ENCODE data around the gene SGCB. TPM values are rescaled to one million over a fixed set of nuclear protein-coding genes. Genes with fewer than 3 reads are reported as not detected.

SGCB gene
- total RNA-seq, 2 donors from 2014 or later: 35.1 to 36.2 TPM

- 84 to 91% methylated on average over 3 to 5 of the region's 7 CpGs for WGBS, 2 experiments (ENCODE audit: insufficient coverage in 1 of 2, insufficient read length in 1 of 2)
These were observed 22.7 kb downstream of the SGCB start for GRCh38 chr4:52015366-52015765.

GRCh38 chr4:52014903-52015302 is 23.2 kb downstream of the SGCB start:
- Histone ChIP-seq H3K27me3 (ENCODE audit: control insufficient read depth, insufficient read depth, low read length, poor library complexity, severe bottlenecking) (no peaks in the 10 kb centered on the region), H3K9me3 (ENCODE audit: control insufficient read depth, low read length) (no peaks in the 10 kb centered on the region), H3K4me3 (ENCODE audit: low read length) (no peak overlapping the region), H3K4me1 (ENCODE audit: control insufficient read depth, insufficient read depth, low read length) (peaks cover 11% of the 10 kb centered on the region), H3K9ac (ENCODE audit: extremely low read depth, low read length, poor library complexity, severe bottlenecking) (no peak overlapping the region), H3K36me3 (ENCODE audit: control insufficient read depth, insufficient read depth, low read length) (no peaks in the 10 kb centered on the region), H3K27ac (ENCODE audit: low read depth, low read length) (no peak overlapping the region)
- Mint-ChIP-seq H3K36me3 (ENCODE audit: low read depth) (no peaks in the 10 kb centered on the region), H3K4me1 (peaks cover 16% of the 10 kb centered on the region), H3K27me3 (ENCODE audit: insufficient read depth) (no peaks in the 10 kb centered on the region), H3K27ac (no peak overlapping the region), H3K4me3 (no peak overlapping the region), H3K9me3 (no peaks in the 10 kb centered on the region)
- TF ChIP-seq, protein P1, sequence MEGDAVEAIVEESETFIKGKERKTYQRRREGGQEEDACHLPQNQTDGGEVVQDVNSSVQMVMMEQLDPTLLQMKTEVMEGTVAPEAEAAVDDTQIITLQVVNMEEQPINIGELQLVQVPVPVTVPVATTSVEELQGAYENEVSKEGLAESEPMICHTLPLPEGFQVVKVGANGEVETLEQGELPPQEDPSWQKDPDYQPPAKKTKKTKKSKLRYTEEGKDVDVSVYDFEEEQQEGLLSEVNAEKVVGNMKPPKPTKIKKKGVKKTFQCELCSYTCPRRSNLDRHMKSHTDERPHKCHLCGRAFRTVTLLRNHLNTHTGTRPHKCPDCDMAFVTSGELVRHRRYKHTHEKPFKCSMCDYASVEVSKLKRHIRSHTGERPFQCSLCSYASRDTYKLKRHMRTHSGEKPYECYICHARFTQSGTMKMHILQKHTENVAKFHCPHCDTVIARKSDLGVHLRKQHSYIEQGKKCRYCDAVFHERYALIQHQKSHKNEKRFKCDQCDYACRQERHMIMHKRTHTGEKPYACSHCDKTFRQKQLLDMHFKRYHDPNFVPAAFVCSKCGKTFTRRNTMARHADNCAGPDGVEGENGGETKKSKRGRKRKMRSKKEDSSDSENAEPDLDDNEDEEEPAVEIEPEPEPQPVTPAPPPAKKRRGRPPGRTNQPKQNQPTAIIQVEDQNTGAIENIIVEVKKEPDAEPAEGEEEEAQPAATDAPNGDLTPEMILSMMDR (conservative IDR thresholded peaks at IDR 0.05): no peak
- no peak for DNase-seq
- WGBS, 2 experiments (ENCODE audit: insufficient coverage in 1 of 2, insufficient read length in 1 of 2): 57% methylated on average over 1 of the region's 1 CpG; no CpG with 5 or more reads in 1 of the 2 experiments

More at GRCh38 chr4:52015366-52015765, 22.7 kb downstream of the SGCB start:
- Histone ChIP-seq H3K4me3 (ENCODE audit: low read length) (no peak overlapping the region), H3K4me1 (ENCODE audit: control insufficient read depth, insufficient read depth, low read length) (peaks cover 11% of the 10 kb centered on the region), H3K27ac (ENCODE audit: low read depth, low read length) (no peak overlapping the region), H3K9ac (ENCODE audit: extremely low read depth, low read length, poor library complexity, severe bottlenecking) (no peak overlapping the region), H3K27me3 (ENCODE audit: control insufficient read depth, insufficient read depth, low read length, poor library complexity, severe bottlenecking) (no peaks in the 10 kb centered on the region), H3K9me3 (ENCODE audit: control insufficient read depth, low read length) (no peaks in the 10 kb centered on the region), H3K36me3 (ENCODE audit: control insufficient read depth, insufficient read depth, low read length) (peaks cover 5% of the 10 kb centered on the region)
- H3K27ac Mint-ChIP-seq: no peak overlapping the region
- H3K4me3 Mint-ChIP-seq: no peak overlapping the region
- peaks cover 1% of the 10 kb centered on the region for H3K36me3 Mint-ChIP-seq (ENCODE audit: low read depth)
- no peaks in the 10 kb centered on the region for H3K27me3 Mint-ChIP-seq (ENCODE audit: insufficient read depth)
- TF ChIP-seq, protein P1 (conservative IDR thresholded peaks at IDR 0.05): peak; percentile 72
- peaks cover 16% of the 10 kb centered on the region for H3K4me1 Mint-ChIP-seq
- no peak for DNase-seq
- no peaks in the 10 kb centered on the region for H3K9me3 Mint-ChIP-seq

DNA sequence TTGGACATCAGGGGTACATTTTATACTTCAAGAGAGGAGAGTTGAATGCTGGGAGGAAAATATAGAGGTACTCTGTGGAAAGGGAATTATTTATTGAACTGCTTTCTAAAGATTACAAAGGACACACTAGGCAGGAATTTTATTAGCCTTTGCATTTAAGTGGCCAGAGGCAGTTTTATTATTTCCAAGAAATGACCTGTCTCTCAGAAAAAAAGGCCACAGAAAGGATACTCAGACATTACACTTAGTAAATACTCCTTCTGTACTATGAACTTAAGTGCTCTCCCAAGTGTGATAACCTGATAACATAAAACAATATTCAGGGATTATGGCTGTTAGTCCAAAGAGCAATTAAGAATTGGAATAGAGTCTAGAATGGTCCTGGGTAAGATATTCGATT is 25.4 kb downstream of the SGCB start:
- H3K36me3 ChIP-seq (ENCODE audit: control insufficient read depth, insufficient read depth, low read length): no peaks in the 10 kb centered on the region
- WGBS, 2 experiments (ENCODE audit: insufficient coverage in 1 of 2, insufficient read length in 1 of 2): 90% methylated on average over 1 of the region's 1 CpG; no CpG with 5 or more reads in 1 of the 2 experiments
- H3K4me1 Mint-ChIP-seq: peaks cover 14% of the 10 kb centered on the region
- DNase-seq: no peak
- no peak overlapping the region for H3K9ac ChIP-seq (ENCODE audit: extremely low read depth, low read length, poor library complexity, severe bottlenecking)
- H3K27me3 ChIP-seq (ENCODE audit: control insufficient read depth, insufficient read depth, low read length, poor library complexity, severe bottlenecking): no peaks in the 10 kb centered on the region
- no peaks in the 10 kb centered on the region for H3K9me3 ChIP-seq (ENCODE audit: control insufficient read depth, low read length)
- H3K4me3 Mint-ChIP-seq: no peak overlapping the region
- no peak overlapping the region for H3K4me3 ChIP-seq (ENCODE audit: low read length)
- no peaks in the 10 kb centered on the region for H3K9me3 Mint-ChIP-seq
- TF ChIP-seq, protein P1 (conservative IDR thresholded peaks at IDR 0.05): no peak
- H3K36me3 Mint-ChIP-seq (ENCODE audit: low read depth): no peaks in the 10 kb centered on the region
- H3K27ac Mint-ChIP-seq: no peak overlapping the region
- peaks cover 5% of the 10 kb centered on the region for H3K4me1 ChIP-seq (ENCODE audit: control insufficient read depth, insufficient read depth, low read length)
- H3K27me3 Mint-ChIP-seq (ENCODE audit: insufficient read depth): no peaks in the 10 kb centered on the region
- no peak overlapping the region for H3K27ac ChIP-seq (ENCODE audit: low read depth, low read length)
